Smooth muscle cell (in vitro differentiated cells): ENCODE measurements around the gene CCDC107. TPM values are rescaled to one million over a fixed set of nuclear protein-coding genes. Genes with fewer than 3 reads are reported as not detected.

ENCODE experiments used
- DNase-seq: peaks from one replicate; lab custom pipeline; 2025; ENCODE audit not compliant: unreplicated experiment; lab: John Stamatoyannopoulos, UW
- H2AFZ ChIP-seq: fragments of 200-600 bp; sonication (generic); 2 replicates; pipeline ENCODE4 v1.6.0; 2016; ENCODE audit warnings: antibody characterized with exemption, low read depth, mild to moderate bottlenecking
- H3F3A ChIP-seq: fragments of 200-600 bp; sonication (generic); 2 replicates; pipeline ENCODE4 v1.6.0; 2017; ENCODE audit warnings: antibody characterized with exemption, low read depth
- H3K27ac ChIP-seq: fragments of 200-600 bp; sonication (generic); 2 replicates; pipeline ENCODE4 v1.5.1; 2016; ENCODE audit warnings: low read depth, mild to moderate bottlenecking
- H3K27me3 ChIP-seq: fragments of 200-600 bp; sonication (generic); 2 replicates; pipeline ENCODE4 v1.6.1; 2016; ENCODE audit warnings: low read depth, mild to moderate bottlenecking
- H3K36me3 ChIP-seq: fragments of 200-600 bp; sonication (generic); 2 replicates; pipeline ENCODE4 v1.5.1; 2016; ENCODE audit warnings: low read depth
- H3K4me1 ChIP-seq: fragments of 200-600 bp; sonication (generic); 2 replicates; pipeline ENCODE4 v1.5.1; 2016; ENCODE audit warnings: low read depth
- H3K4me2 ChIP-seq: fragments of 200-600 bp; sonication (generic); 2 replicates; pipeline ENCODE4 v1.6.0; 2016; ENCODE audit warnings: mild to moderate bottlenecking
- H3K4me3 ChIP-seq: fragments of 200-600 bp; sonication (generic); 2 replicates; pipeline ENCODE4 v1.5.1; 2016; ENCODE audit warnings: mild to moderate bottlenecking
- H3K79me2 ChIP-seq: fragments of 200-600 bp; sonication (generic); 2 replicates; pipeline ENCODE4 v1.6.0; 2016; ENCODE audit warnings: low read depth, mild to moderate bottlenecking
- H3K9ac ChIP-seq: fragments of 200-600 bp; sonication (generic); 2 replicates; pipeline ENCODE4 v1.6.0; 2016; ENCODE audit warnings: low read depth
- H3K9me3 ChIP-seq: fragments of 200-600 bp; sonication (generic); replicated peaks from 2 replicates; pipeline ENCODE4 v1.5.1; 2016; ENCODE audit warnings: low read depth
- H4K20me1 ChIP-seq: fragments of 200-600 bp; sonication (generic); 2 replicates; pipeline ENCODE4 v1.6.0; 2016; ENCODE audit warnings: low read depth
- CTCF ChIP-seq: fragments of 200-600 bp; sonication (generic); IDR thresholded peaks from 2 replicates; pipeline ENCODE4 v1.5.1; 2017; ENCODE audit warnings: borderline replicate concordance, mild to moderate bottlenecking, antibody characterized with exemption; ENCODE audit not compliant: insufficient read depth, poor library complexity, severe bottlenecking
- WGBS: methylation state at CpG from one replicate; pipeline ENCODE4 v1.1.7; 2016; ENCODE audit warnings: low lambda C conversion rate; 5-methylcytosine and 5-hydroxymethylcytosine counted together
- polyA plus RNA-seq: library from polyadenylated mRNA; unstranded; fragments of >200 nt; fragmentation: Nextera tagmentation; extraction: Ambion mirVana; gene quantifications from 2 replicates; pipeline ENCODE4 v1.2.1, GENCODE V29; 2016
- total RNA-seq: library from RNA; depleted of rRNA; stranded (reverse); fragments of >200 nt; gene quantifications from 2 replicates; pipeline ENCODE4 v1.2.3, GENCODE V29; 2014

CCDC107 gene
- total and polyA plus RNA-seq, 2 experiments from 2014 or later, result 19.6 to 37.1 TPM

- peaks cover 59% of the 10 kb centered on the region for H4K20me1 ChIP-seq
- H2AFZ ChIP-seq, result no peak overlapping the region
- WGBS, result 91% methylated on average over 6 of the region's 6 CpGs
- DNase-seq, result no peak
- H3K36me3 ChIP-seq, result no peaks in the 10 kb centered on the region
- H3K27me3 ChIP-seq, result no peaks in the 10 kb centered on the region
- H3K4me1 ChIP-seq, result no peaks in the 10 kb centered on the region
- H3K4me3 ChIP-seq, result no peak overlapping the region
- no peak for TF ChIP-seq CTCF
- no peak overlapping the region for H3K9ac ChIP-seq
- no peak overlapping the region for H3K4me2 ChIP-seq
- H3K9me3 ChIP-seq, result no peaks in the 10 kb centered on the region
- H3K27ac ChIP-seq, result peak overlapping the region; percentile 44
- peaks cover 8% of the 10 kb centered on the region for H3K79me2 ChIP-seq
- H3F3A ChIP-seq, result peaks cover 56% of the 10 kb centered on the region
Observed at GRCh38 chr9:35682051-35682450, 24.0 kb downstream of the CCDC107 start.

GRCh38 chr9:35682520-35683315, 24.6 kb downstream of the CCDC107 start:
- H3K4me2 ChIP-seq, result no peak overlapping the region
- WGBS, result 94% methylated on average over 10 of the region's 10 CpGs
- H3F3A ChIP-seq, result peaks cover 62% of the 10 kb centered on the region
- no peaks in the 10 kb centered on the region for H3K27me3 ChIP-seq
- H2AFZ ChIP-seq, result no peak overlapping the region
- no peak for DNase-seq
- peaks cover 15% of the 10 kb centered on the region for H3K79me2 ChIP-seq
- H4K20me1 ChIP-seq, result peaks cover 66% of the 10 kb centered on the region
- no peak overlapping the region for H3K4me3 ChIP-seq
- H3K4me1 ChIP-seq, result peaks cover 4% of the 10 kb centered on the region
- H3K27ac ChIP-seq, result peak overlapping the region; percentile 44
- no peak overlapping the region for H3K9ac ChIP-seq
- no peak for TF ChIP-seq CTCF
- H3K36me3 ChIP-seq, result no peaks in the 10 kb centered on the region
- no peaks in the 10 kb centered on the region for H3K9me3 ChIP-seq

GRCh38 chr9:35683323-35683722, 25.2 kb downstream of the CCDC107 start:
- H4K20me1 ChIP-seq, result peaks cover 72% of the 10 kb centered on the region
- H3K9ac ChIP-seq, result no peak overlapping the region
- peak overlapping the region; percentile 27 for H3K27ac ChIP-seq

More at GRCh38 chr9:35683323-35683722, 25.2 kb downstream of the CCDC107 start:
- Histone ChIP-seq H3K4me2 (no peak overlapping the region), H3K36me3 (no peaks in the 10 kb centered on the region), H3K4me3 (no peak overlapping the region), H3K79me2 (peaks cover 21% of the 10 kb centered on the region), H3K4me1 (peaks cover 10% of the 10 kb centered on the region), H3K27me3 (no peaks in the 10 kb centered on the region), H2AFZ (no peak overlapping the region), H3F3A (peaks cover 68% of the 10 kb centered on the region), H3K9me3 (no peaks in the 10 kb centered on the region)
- WGBS, result 91% methylated on average over 2 of the region's 2 CpGs
- TF ChIP-seq CTCF, result no peak
- no peak for DNase-seq
